ENCODE results near the gene GRAP2.

DNA sequence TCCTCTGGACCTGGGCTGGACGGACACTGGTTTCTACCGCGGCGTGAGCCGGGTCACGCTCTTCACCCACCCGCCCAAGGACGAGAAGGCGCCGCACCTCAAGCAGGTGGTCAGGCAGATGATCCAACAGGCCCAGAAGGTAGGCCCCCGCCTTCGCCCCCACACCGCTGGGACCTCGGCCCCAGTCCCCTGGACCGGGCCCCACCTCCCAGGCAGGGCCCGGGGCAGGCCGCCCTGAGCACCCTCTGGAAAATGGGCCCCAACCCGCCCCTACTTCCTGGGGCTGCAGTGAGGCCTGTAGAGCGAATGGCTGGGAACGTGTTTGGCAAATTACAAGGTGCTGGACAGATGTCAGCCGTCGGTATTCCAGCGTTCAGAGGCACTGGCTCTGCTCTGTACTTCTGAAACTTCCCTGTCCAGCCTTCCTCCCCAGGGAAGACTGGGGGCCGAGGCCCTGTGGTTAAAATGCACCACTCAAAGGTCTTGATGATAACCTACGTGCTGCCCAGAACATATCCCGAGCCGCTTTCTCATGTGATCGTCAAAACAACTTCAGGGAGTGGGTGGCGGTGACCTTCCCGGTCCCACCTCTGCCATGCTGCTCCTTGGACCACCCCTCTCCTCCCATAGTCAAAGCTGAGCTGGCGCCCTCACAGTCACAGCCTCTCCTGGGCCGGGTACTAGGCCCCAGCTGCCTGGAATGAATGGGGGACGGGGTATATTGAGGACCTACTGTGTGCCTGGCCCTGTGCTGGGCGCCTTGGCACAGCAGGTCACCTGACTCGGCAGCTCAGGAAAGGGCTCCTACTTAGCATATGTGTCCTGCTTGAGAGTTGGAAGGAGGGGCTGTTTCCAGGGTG is 94.7 kb downstream of the GRAP2 start:
- TF ChIP-seq, protein P1, sequence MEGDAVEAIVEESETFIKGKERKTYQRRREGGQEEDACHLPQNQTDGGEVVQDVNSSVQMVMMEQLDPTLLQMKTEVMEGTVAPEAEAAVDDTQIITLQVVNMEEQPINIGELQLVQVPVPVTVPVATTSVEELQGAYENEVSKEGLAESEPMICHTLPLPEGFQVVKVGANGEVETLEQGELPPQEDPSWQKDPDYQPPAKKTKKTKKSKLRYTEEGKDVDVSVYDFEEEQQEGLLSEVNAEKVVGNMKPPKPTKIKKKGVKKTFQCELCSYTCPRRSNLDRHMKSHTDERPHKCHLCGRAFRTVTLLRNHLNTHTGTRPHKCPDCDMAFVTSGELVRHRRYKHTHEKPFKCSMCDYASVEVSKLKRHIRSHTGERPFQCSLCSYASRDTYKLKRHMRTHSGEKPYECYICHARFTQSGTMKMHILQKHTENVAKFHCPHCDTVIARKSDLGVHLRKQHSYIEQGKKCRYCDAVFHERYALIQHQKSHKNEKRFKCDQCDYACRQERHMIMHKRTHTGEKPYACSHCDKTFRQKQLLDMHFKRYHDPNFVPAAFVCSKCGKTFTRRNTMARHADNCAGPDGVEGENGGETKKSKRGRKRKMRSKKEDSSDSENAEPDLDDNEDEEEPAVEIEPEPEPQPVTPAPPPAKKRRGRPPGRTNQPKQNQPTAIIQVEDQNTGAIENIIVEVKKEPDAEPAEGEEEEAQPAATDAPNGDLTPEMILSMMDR (conservative IDR thresholded peaks at IDR 0.05; ENCODE audit: low read length), result no peak
- no peak for TF ChIP-seq EZH2phosphoT487 (IDR thresholded peaks at IDR 0.05; ENCODE audit: borderline replicate concordance)

Data from Loucy (cell line).